Mesenteric fat pad (tissue), 1 donor: ENCODE data around the gene COA7. TPM values are rescaled to one million over a fixed set of nuclear protein-coding genes. Genes with fewer than 3 reads are reported as not detected.
"Not testable (repeated sequence)": the region's sequence is repeated elsewhere in the genome, so short reads cannot be mapped to it uniquely, and the experiment has no call there.

Experiments used
- DNase-seq: peaks from one replicate; pipeline ENCODE4 v3.0.0-alpha.2; 2020; ENCODE audit warnings: low spot score
- long read RNA-seq: library from polyadenylated mRNA; unstranded; transcript quantifications from one replicate; pipeline ENCODE4 v2.0.0, GENCODE V29; 2020
- total RNA-seq: library from RNA; stranded (reverse); fragmentation: NEBNext Ultra II Directional; extraction: Animal tissue kit (Norgen Biotek cat#: 25700); gene quantifications from one replicate; pipeline ENCODE4 v1.2.1, GENCODE V29; 2021
- donor health status: DM: yes; HTN: yes; CAD: no.

The COA7 gene
- 24.5 TPM for total RNA-seq
- long read RNA-seq, full-length matches to known transcripts = 100 of 109 reads
- long read RNA-seq, partial matches to known transcripts = 4 of 109 reads
- long read RNA-seq, other reads (novel, unspliced or antisense) = 5 of 109 reads

- DNase-seq = peak; percentile 94
Measured at GRCh38 chr1:52697795-52698674, at the start of gene COA7. Gene COA7, minus strand, starts transcription at chr1:52698347. Its CDS starts 21 bp downstream, at chr1:52698326.

- no peak for DNase-seq
Measured at GRCh38 chr1:52747450-52747849, 49.3 kb upstream of the COA7 start.

- no peak for DNase-seq
Measured at GRCh38 chr1:52746189-52746588, 48.0 kb upstream of the COA7 start.

DNA sequence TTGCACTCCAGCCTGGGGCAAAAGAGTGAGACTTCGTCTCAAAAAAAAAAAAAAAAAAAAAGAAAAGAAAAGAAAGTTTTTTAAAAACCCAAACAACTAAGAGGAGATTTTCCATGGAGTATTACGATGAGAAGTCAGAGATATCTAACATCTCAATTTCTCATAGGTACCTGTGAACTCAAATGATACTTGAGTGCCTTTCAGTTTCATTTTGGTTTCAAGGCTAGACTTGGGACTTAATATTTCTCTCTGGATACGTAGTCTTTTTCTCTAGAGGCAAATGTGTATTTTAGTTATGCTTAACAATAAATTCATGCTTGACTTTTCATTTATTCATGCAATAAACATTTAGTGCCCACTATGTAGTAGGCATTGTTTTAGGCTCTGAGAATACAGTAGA is 43.1 kb upstream of the COA7 start:
- DNase-seq = no peak

DNA sequence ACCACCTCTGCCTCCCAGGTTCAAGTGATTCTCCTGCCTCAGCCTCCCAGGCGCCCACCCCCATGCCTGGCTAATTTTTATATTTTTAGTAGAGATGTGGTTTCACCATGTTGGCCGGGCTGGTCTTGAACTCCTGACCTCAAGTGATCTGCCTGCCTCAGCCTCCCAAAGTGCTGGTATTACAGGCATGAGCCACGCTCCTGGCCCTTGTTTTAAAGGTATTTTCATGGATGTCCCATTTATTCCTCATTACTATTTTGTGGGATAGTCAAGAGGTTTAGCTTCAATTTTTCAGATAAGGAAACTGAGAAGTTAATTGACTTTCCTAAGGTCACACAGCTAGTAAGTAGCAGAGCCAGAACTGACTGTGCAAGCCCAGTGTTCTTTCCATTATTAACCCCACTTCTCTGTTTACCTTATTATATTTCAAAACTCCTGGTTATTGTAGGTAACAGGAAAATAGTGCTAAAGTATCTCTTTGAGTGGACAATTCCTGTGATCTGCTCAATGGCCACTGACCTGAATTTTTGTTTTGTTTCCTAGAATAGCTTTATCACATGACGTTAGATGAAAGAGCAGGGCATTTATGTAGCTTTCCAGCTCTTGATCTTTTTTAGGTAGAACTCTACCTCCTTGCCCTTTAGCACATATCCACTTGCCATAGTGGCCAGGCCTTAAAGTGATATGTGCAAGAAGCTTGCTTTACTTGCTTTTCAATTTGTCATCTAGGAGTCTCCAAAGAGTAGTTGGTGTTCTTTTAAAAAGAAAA is 41.7 kb upstream of the COA7 start:
- no peak for DNase-seq

GRCh38 chr1:52738893-52739292 is 40.7 kb upstream of the COA7 start:
- no peak for DNase-seq

- peak; percentile 41 for DNase-seq
Measured at GRCh38 chr1:52738148-52738547, 40.0 kb upstream of the COA7 start.

GRCh38 chr1:52735371-52735770 is 37.2 kb upstream of the COA7 start:
- not testable (repeated sequence) for DNase-seq

GRCh38 chr1:52733368-52733767 is 35.2 kb upstream of the COA7 start:
- DNase-seq = peak; percentile 8

DNA sequence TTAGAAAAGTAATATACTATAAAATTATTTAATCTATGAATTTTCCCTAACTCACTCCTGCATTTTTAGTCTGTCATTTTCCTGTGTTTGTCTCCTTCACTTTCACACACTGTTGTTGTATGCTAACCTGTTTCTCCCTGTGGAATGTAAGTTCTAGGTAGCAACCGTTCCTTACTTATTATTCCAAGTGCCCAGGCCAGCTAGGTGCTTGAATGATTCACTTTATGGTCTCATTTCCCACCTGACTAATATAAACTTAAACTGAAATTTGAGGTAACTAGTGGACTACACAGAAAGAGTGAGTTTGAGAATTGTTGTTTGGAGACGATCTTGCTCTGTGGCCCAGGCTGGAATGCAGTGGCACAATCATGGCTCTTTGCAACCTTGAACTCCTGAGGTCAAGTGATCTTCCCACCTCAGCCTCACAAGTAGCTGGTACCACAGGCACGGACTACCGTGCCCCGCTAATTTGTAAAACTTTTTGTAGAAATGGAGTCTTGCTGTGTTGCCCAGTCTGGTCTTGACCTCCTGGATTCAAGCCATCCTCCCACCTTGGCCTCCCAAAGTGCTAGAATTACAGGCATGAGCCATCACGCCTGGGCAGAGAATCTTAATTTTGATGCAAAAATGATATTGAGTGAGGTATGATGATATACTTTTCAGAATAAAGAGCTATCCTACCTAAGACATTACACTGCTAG is 30.0 kb upstream of the COA7 start:
- DNase-seq = peak; percentile 5

DNA sequence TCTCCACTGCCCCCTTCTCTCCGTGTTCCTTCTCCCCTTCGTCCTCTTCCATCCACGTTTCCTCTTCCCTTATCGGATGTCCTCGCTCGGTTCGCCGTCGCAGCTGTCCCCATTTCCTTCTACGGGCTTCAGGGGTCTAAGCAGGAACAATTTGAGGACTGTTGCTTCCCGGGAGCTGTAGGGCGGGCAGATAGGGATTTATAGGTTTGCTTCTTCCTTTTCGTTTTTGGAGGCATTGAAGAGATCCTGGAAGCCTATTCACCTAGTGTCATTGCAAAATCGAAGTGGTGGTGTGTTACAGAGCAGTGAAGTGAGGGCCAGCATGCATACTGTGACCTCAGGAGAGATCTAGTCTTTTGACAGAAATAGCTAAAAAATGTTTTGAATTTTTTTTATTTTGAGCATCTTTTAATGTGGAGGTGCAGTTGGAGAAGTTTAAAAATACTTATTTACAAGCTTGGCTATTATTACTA is 29.0 kb upstream of the COA7 start:
- DNase-seq = peak; percentile 81

DNA sequence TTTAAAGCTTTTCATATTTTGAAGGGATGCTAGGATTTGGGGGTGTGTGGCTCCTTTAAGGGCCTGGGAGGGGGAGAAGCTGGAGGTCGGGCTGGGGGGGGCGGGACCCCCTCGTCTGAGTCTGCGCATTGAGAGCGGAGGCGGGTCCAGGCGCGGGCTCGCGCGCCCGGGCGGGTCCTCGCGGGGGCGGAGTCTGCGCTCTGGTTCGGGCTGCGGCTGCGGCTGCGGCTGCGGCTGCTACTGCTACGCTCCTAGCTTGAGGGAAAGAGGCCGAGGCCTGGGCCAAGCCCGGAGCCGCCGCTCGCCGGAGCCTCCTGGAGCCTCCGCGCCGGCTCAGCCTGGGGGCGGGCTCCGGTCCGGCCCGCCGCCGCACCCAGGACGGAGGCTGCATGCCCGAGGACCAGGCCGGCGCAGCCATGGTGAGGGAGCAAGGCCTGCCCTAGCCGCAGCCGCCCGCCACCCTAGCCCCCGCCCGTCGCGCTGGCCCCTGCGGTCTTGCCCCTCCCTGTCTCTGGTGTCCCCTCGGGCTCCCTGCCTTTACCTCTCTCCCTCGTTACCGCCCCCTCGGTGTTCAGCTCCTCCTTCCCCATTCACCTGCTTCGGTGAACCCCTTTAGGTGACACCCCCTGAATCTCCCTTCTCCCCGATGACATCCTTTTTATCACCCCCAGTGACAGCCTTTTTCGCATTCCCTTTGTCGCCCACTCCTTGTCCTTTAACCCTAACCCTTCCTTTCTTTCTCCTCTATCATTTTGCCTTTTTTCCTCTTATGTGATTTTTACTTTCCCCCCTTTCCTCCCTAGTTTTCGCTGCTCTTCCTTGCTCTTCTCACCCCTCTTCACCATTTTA is 28.3 kb upstream of the COA7 start, which contains the start of gene ZYG11B:
ZYG11B (plus strand) TSS at position 189 of the 849 bp plus-strand sequence; CDS start at position 390, 201 bp downstream.
- DNase-seq = peak; percentile 97

GRCh38 chr1:52725903-52726264 is 27.7 kb upstream of the COA7 start:
- no peak for DNase-seq

DNA sequence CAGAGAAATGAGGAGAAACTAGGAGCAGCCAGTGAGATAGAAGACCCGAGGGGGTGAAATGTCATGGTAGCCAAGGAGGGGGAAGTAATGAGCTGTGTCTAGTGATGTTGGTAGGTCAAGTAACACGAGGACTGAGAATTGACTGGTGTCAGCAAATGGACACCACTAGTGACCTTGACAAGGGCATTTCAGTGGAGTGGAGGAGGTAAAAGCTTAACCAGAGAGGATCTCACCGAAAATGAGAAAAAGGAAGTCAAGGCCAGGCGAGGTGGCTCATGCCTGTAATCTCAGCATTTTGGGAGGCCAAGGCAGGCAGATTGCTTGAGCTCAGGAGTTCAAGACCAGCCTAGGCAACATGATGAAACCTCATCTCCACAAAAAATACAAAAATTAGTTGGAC is 25.1 kb upstream of the COA7 start:
- peak; percentile 55 for DNase-seq

- peak; percentile 8 for DNase-seq
Measured at GRCh38 chr1:52715296-52715695, 17.1 kb upstream of the COA7 start.

DNA sequence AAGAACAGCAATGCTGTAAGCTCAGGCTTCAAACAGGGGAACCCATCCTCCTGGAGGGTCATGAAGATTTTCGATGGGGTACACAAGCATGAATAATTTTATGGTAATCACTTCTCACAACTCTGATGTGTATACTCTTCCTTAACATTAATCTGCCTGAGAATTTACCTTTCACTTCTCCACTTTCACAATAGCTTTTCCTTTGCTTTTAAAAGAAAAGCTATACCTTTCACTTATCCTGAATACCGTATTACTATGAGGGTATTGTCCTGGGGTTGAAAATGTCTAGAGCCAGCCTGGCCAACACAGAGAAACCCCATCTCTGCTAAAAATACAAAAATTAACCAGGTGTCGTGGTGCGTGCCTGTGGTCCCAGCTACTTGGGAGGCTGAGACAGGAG is 15.4 kb upstream of the COA7 start:
- DNase-seq = peak; percentile 6

- no peak for DNase-seq
Measured at GRCh38 chr1:52709016-52709415, 10.9 kb upstream of the COA7 start.

- no peak for DNase-seq
Measured at GRCh38 chr1:52707927-52708655, 9.9 kb upstream of the COA7 start.
